Measurements from ENCODE around the gene ELOVL6. TPM values are rescaled to one million over a fixed set of nuclear protein-coding genes. Genes with fewer than 3 reads are reported as not detected.
"Not testable (repeated sequence)": the region's sequence is repeated elsewhere in the genome, so short reads cannot be mapped to it uniquely, and the experiment has no call there.

ELOVL6 gene
- total RNA-seq, 4 donors from 2014 or later: 0.10 to 0.42 (median 0.13) TPM; not detected in 1

- in situ Hi-C loops (cut with MboI; ENCODE audit: low sequenced_read_pairs in 4 of 4) (loop anchor here in 1 of 4 donors (25.0 kb wide), 1 partner anchor 288 kb away; no protein-coding TSS in a partner anchor), intact Hi-C loops (cut with DNase I; ENCODE audit: low total_unique reads) (no loop called here)
- ATAC-seq: no peak
- Histone ChIP-seq H3K27ac (no peak overlapping the region), H3K36me3 (no peaks in the 10 kb centered on the region), H3K4me1 (no peaks in the 10 kb centered on the region), H3K4me3 (no peak overlapping the region), H3K27me3 (no peaks in the 10 kb centered on the region), H3K9me3 (no peaks in the 10 kb centered on the region)
- no peak for DNase-seq
- TF ChIP-seq, protein P1, sequence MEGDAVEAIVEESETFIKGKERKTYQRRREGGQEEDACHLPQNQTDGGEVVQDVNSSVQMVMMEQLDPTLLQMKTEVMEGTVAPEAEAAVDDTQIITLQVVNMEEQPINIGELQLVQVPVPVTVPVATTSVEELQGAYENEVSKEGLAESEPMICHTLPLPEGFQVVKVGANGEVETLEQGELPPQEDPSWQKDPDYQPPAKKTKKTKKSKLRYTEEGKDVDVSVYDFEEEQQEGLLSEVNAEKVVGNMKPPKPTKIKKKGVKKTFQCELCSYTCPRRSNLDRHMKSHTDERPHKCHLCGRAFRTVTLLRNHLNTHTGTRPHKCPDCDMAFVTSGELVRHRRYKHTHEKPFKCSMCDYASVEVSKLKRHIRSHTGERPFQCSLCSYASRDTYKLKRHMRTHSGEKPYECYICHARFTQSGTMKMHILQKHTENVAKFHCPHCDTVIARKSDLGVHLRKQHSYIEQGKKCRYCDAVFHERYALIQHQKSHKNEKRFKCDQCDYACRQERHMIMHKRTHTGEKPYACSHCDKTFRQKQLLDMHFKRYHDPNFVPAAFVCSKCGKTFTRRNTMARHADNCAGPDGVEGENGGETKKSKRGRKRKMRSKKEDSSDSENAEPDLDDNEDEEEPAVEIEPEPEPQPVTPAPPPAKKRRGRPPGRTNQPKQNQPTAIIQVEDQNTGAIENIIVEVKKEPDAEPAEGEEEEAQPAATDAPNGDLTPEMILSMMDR (IDR thresholded peaks at IDR 0.05 in 4 of 5, conservative IDR thresholded peaks at IDR 0.05 in 1 of 5): no peak
- TF ChIP-seq POLR2A (IDR thresholded peaks at IDR 0.05): no peak
These were observed 25.7 kb upstream of the ELOVL6 start for GRCh38 chr4:110224142-110224541.

DNA sequence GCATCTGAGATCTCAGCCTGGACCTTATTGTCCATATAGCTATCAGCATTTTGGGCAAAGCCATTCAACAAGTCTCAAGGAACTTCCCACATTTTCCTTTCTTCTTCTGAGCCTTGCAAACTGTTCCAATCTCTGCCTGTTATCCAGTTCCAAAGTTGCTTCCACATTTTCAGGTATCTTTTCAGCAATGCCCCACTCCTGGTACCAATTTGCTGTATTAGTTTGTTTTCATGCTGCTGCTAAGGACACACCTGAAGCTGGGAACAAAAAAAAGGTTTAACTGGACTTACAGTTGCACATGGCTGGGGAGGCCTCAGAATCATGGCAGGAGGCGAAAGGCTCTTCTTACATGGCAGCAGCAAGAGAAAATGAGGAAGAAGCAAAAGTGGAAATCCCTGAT is 20.5 kb upstream of the ELOVL6 start:
- H3K4me1 ChIP-seq; DNase-seq; H3K9me3 ChIP-seq; H3K27ac ChIP-seq; H3K36me3 ChIP-seq; H3K27me3 ChIP-seq; ATAC-seq; intact Hi-C loops (cut with DNase I; ENCODE audit: low total_unique reads); H3K4me3 ChIP-seq: not testable (repeated sequence)
- in situ Hi-C loops (cut with MboI; ENCODE audit: low sequenced_read_pairs in 4 of 4): loop anchor here in 1 of 4 donors (25.0 kb wide), 1 partner anchor 293 kb away; no protein-coding TSS in a partner anchor

DNA sequence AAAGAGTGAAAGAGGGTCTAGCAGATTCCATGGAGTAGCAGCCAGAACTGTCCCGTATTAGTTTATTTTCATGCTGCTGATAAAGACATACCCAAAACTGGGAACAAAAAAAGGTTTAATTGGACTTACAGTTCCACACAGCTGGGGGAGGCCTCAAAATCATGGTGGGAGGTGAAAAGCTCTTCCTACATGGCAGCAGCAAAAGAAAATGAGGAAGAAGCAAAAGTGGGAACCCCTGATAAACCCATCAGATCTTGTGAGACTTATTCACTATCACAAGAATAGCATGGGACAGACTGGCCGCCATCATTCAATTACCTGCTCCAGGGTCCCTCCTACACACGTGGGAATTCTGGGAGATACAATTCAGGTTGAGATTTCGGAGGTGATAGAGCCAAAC is 18.8 kb upstream of the ELOVL6 start:
- H3K4me3 ChIP-seq; H3K4me1 ChIP-seq; intact Hi-C loops (cut with DNase I; ENCODE audit: low total_unique reads); H3K27ac ChIP-seq; H3K27me3 ChIP-seq; DNase-seq; H3K36me3 ChIP-seq; ATAC-seq; H3K9me3 ChIP-seq: not testable (repeated sequence)
- in situ Hi-C loops (cut with MboI; ENCODE audit: low sequenced_read_pairs in 4 of 4): loop anchor here in 1 of 4 donors (25.0 kb wide), 1 partner anchor 295 kb away; no protein-coding TSS in a partner anchor

DNA sequence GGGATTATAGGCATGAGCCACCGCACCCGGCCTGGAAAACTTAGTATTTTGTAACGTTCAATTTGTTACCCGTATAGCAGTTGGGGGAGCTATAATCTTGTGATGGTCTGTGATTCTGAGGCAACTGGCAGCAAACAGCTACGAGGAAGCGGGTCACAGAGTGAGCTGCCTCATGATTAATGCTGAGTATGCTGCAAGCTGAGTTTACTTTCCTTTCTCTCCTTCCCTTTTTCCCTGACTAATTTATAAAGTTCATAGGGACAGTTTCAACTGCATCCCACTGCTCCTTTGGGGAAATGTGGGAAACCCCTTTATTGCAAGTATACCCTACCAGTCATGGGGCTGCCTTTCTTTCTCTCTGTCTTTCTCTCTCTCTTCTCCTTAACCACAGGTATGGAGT is 17.7 kb upstream of the ELOVL6 start:
- no peak overlapping the region for H3K27ac ChIP-seq
- H3K4me1 ChIP-seq: no peaks in the 10 kb centered on the region
- H3K27me3 ChIP-seq: no peaks in the 10 kb centered on the region
- no peaks in the 10 kb centered on the region for H3K9me3 ChIP-seq
- DNase-seq: no peak
- no peak overlapping the region for H3K4me3 ChIP-seq
- no peak for ATAC-seq
- TF ChIP-seq, protein P1 (IDR thresholded peaks at IDR 0.05 in 4 of 5, conservative IDR thresholded peaks at IDR 0.05 in 1 of 5): no peak
- no peak for TF ChIP-seq POLR2A (IDR thresholded peaks at IDR 0.05)
- in situ Hi-C loops (cut with MboI; ENCODE audit: low sequenced_read_pairs in 4 of 4): loop anchor here in 1 of 4 donors (25.0 kb wide), 1 partner anchor 296 kb away; no protein-coding TSS in a partner anchor
- no peaks in the 10 kb centered on the region for H3K36me3 ChIP-seq
- intact Hi-C loops (cut with DNase I; ENCODE audit: low total_unique reads): no loop called here

DNA sequence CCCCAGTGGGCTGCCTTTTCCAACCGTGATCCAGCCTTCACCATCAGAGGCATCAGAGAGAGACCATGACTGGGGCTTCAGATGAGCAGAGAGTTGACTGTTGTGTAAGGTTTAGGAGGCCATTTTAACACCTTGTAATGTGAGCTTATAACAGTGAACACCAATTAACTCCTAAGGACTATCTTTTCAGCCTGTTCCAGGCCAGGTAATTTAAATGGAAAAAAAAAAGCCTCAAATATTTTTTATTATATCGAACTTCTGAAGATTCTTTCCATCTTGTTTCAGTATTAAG is 13.3 kb upstream of the ELOVL6 start:
- DNase-seq: no peak
- no peak for ATAC-seq
- H3K9me3 ChIP-seq: no peaks in the 10 kb centered on the region

More for the DNA sequence above, 13.3 kb upstream of the ELOVL6 start:
- H3K4me1 ChIP-seq: no peaks in the 10 kb centered on the region
- H3K27me3 ChIP-seq: no peaks in the 10 kb centered on the region
- no peak overlapping the region for H3K4me3 ChIP-seq
- H3K27ac ChIP-seq: no peak overlapping the region
- TF ChIP-seq POLR2A (IDR thresholded peaks at IDR 0.05): no peak
- TF ChIP-seq, protein P1 (IDR thresholded peaks at IDR 0.05 in 4 of 5, conservative IDR thresholded peaks at IDR 0.05 in 1 of 5): no peak
- intact Hi-C loops (cut with DNase I; ENCODE audit: low total_unique reads) (loop anchor here (1.0 kb wide), 1 partner anchor 161 kb away; no protein-coding TSS in a partner anchor), in situ Hi-C loops (cut with MboI; ENCODE audit: low sequenced_read_pairs in 4 of 4) (loop anchor here in 2 of 4 donors (5.0 to 25.0 kb wide), 2 partner anchors 159 to 301 kb away; no protein-coding TSS in a partner anchor)
- H3K36me3 ChIP-seq: no peaks in the 10 kb centered on the region
